GM12878 (cell line): Measurements from ENCODE around the gene PDE7B. TPM values are rescaled to one million over a fixed set of nuclear protein-coding genes. Genes with fewer than 3 reads are reported as not detected.

Experiments
- ATAC-seq: fragments of 200-7000 bp; cut with Tn5 transposase; 3 replicates; pipeline ENCODE4 v1.9.1; 2020; ENCODE audit warnings: mild to moderate bottlenecking, moderate library complexity
- BruUV-seq: library from RNA; stranded (reverse); fragments of 400-500 nt; replicated peaks from 2 replicates; lab custom pipeline; 2021; lab: Mats Ljungman, UMichigan
- CTCF ChIA-PET: fragments of 300-600 bp; sonication (Branson Sonifier 250); formaldehyde crosslinking; extraction: SDS; loops from one replicate; lab custom pipeline; 2021; ENCODE audit warnings: inconsistent platforms; lab: Yijun Ruan, JAX
- POLR2A ChIA-PET: fragments of 350-600 bp; formaldehyde crosslinking; extraction: SDS; loops from one replicate; lab custom pipeline; 2021; ENCODE audit warnings: inconsistent platforms; lab: Charles Lee
- RAD21 ChIA-PET: fragments of 300-600 bp; sonication (Branson Sonifier 250); formaldehyde crosslinking; loops from one replicate; lab custom pipeline; 2023; ENCODE audit warnings: antibody characterized with exemption; ENCODE audit not compliant: unreplicated experiment; lab: Charles Lee
- SMC1A ChIA-PET: fragments of 300-600 bp; sonication (Branson Sonifier 250); formaldehyde crosslinking; loops from one replicate; lab custom pipeline; 2023; ENCODE audit not compliant: unreplicated experiment, uncharacterized antibody; lab: Charles Lee
- DNase-seq: peaks from one replicate; pipeline ENCODE4 v3.0.0-alpha.2; 2011; ENCODE audit warnings: low read depth, low spot score
- FAIRE-seq: peaks from 3 replicates; lab custom pipeline; 2011; peaks lifted over from hg19 to GRCh38; lab: Jason Lieb, UNC
- H2AFZ ChIP-seq: 2 replicates; pipeline ENCODE4 v1.6.0; 2011; ENCODE audit warnings: low read depth, low read length, control low read depth; ENCODE audit not compliant: control insufficient read depth
- H3K27ac ChIP-seq: 2 replicates; pipeline ENCODE4 v1.5.1; 2011; ENCODE audit warnings: control low read depth; ENCODE audit not compliant: control insufficient read depth, insufficient read depth
- H3K27me3 ChIP-seq, 2 experiments: replicated peaks in 1 of 2; 2 replicates each; pipeline versions ENCODE4 v1.6.0 to v1.6.1; 2011; ENCODE audit warnings: low read length in 1 of 2; ENCODE audit not compliant: control insufficient read depth in 2 of 2, insufficient read depth in 2 of 2
- H3K36me3 ChIP-seq, 2 experiments: 2 replicates each; pipeline ENCODE4 v1.5.1; 2011; ENCODE audit warnings: low read length in 1 of 2; ENCODE audit not compliant: control insufficient read depth in 2 of 2, insufficient read depth in 2 of 2
- H3K4me1 ChIP-seq: 2 replicates; pipeline ENCODE4 v1.6.1; 2011; ENCODE audit warnings: mild to moderate bottlenecking, low read length, moderate library complexity, mixed read lengths; ENCODE audit not compliant: control insufficient read depth, insufficient read depth
- H3K4me2 ChIP-seq: 2 replicates; pipeline ENCODE4 v1.6.0; 2011; ENCODE audit warnings: control low read depth; ENCODE audit not compliant: control insufficient read depth, insufficient read depth
- H3K4me3 ChIP-seq: fragments of 200-600 bp; sonication (generic); 2 replicates; pipeline ENCODE4 v1.5.1; 2016
- H3K79me2 ChIP-seq: 2 replicates; pipeline ENCODE4 v1.6.0; 2011; ENCODE audit warnings: low read length; ENCODE audit not compliant: control insufficient read depth, insufficient read depth
- H3K9ac ChIP-seq: 2 replicates; pipeline ENCODE4 v1.8.0; 2011; ENCODE audit warnings: low read length, control low read depth, mixed read lengths; ENCODE audit not compliant: control insufficient read depth, insufficient read depth
- H3K9me3 ChIP-seq: replicated peaks from 3 replicates; pipeline ENCODE4 v1.5.1; 2011; ENCODE audit warnings: mild to moderate bottlenecking, low read length; ENCODE audit not compliant: control insufficient read depth, insufficient read depth
- H4K20me1 ChIP-seq: 2 replicates; pipeline ENCODE4 v1.6.0; 2011; ENCODE audit not compliant: control insufficient read depth, insufficient read depth
- CBFB ChIP-seq: IDR thresholded peaks from 2 replicates; pipeline ENCODE4 v1.6.1; 2016; ENCODE audit warnings: antibody characterized with exemption, low read depth
- CHD4 ChIP-seq: fragments of 200-600 bp; sonication (generic); IDR thresholded peaks from 2 replicates; pipeline ENCODE4 v1.6.1; 2016; ENCODE audit warnings: mild to moderate bottlenecking
- CREM ChIP-seq: IDR thresholded peaks from 2 replicates; pipeline ENCODE4 v1.6.1; 2014; ENCODE audit warnings: antibody characterized with exemption, low read depth
- ESRRA ChIP-seq: IDR thresholded peaks from 2 replicates; pipeline ENCODE4 v1.6.1; 2012; ENCODE audit warnings: mild to moderate bottlenecking, low read length, improper control_type of control experiment
- JUNB ChIP-seq: IDR thresholded peaks from 2 replicates; pipeline ENCODE4 v1.6.1; 2016; ENCODE audit warnings: antibody characterized with exemption, mild to moderate bottlenecking
- PKNOX1 ChIP-seq: fragments of 450-650 bp; IDR thresholded peaks from 2 replicates; pipeline ENCODE4 v1.6.1; 2016; ENCODE audit warnings: mild to moderate bottlenecking
- PML ChIP-seq: IDR thresholded peaks from 2 replicates; pipeline ENCODE4 v1.6.1; 2012; ENCODE audit warnings: low read length, inconsistent platforms
- RB1 ChIP-seq: fragments of 450-650 bp; formaldehyde crosslinking; IDR thresholded peaks from 2 replicates; pipeline ENCODE4 v1.6.1; 2017; ENCODE audit warnings: mild to moderate bottlenecking, borderline replicate concordance
- SIX5 ChIP-seq: IDR thresholded peaks from 2 replicates; pipeline ENCODE4 v1.6.1; 2011; ENCODE audit warnings: mild to moderate bottlenecking, low read depth, low read length, moderate library complexity; ENCODE audit not compliant: severe bottlenecking
- USF2 ChIP-seq: IDR thresholded peaks from 2 replicates; pipeline ENCODE4 v1.6.1; 2011; ENCODE audit warnings: low read depth, low read length, improper control_type of control experiment, borderline replicate concordance
- YY1 ChIP-seq: IDR thresholded peaks from 2 replicates; pipeline ENCODE4 v1.6.1; 2011; ENCODE audit warnings: low read depth, mild to moderate bottlenecking, low read length
- ZBTB4 ChIP-seq: fragments of 450-650 bp; formaldehyde crosslinking; IDR thresholded peaks from 2 replicates; pipeline ENCODE4 v1.4.0; 2022; ENCODE audit warnings: mild to moderate bottlenecking, moderate library complexity
- ZNF217 ChIP-seq: fragments of 450-650 bp; IDR thresholded peaks from 2 replicates; pipeline ENCODE4 v1.6.1; 2017; ENCODE audit warnings: antibody characterized with exemption, mild to moderate bottlenecking
- ZNF24 ChIP-seq: fragments of 450-650 bp; IDR thresholded peaks from 2 replicates; pipeline ENCODE4 v1.6.1; 2017; ENCODE audit warnings: antibody characterized with exemption, mild to moderate bottlenecking
- WGBS: methylation state at CpG from one replicate; pipeline ENCODE4 v1.1.6; 2016; ENCODE audit warnings: low lambda C conversion rate; ENCODE audit not compliant: insufficient replicate concordance, insufficient coverage; ENCODE audit errors: missing lambda C conversion rate; 5-methylcytosine and 5-hydroxymethylcytosine counted together
- in situ Hi-C: fragments of 300-500 bp; cut with MboI; formaldehyde crosslinking; loops from 9 replicates; pipeline ENCODE4 v1.14.3; 2018; ENCODE audit warnings: mixed read lengths
- intact Hi-C: fragments of 100-400 bp; cut with micrococcal nuclease; formaldehyde crosslinking; loops from one replicate; pipeline ENCODE4 v1.14.2; 2022; ENCODE audit not compliant: unreplicated experiment
- polyA plus RNA-seq, 11 experiments: library from polyadenylated mRNA; depleted of rRNA in 4 of 11; unstranded in 6 of 11; stranded (reverse) in 5 of 11; fragments of >200 nt; fragmentation: Nextera tagmentation in 4 of 11; fragmentation: Illumina TruSeq in 1 of 11; extraction: Ambion mirVana in 4 of 11; extraction: Trizol in 1 of 11; gene quantifications; 1 replicate in 1 of 11; 2 replicates in 10 of 11; pipeline versions ENCODE4 v1.2.1 to v1.2.3, GENCODE V29; 2011 to 2016; ENCODE audit warnings: inconsistent platforms in 2 of 11, missing spikeins in 2 of 11, low read depth in 1 of 11
- total RNA-seq, 4 experiments: library from RNA; depleted of rRNA in 3 of 4; stranded (reverse); fragments of >200 nt in 3 of 4; fragmentation: Illumina TruSeq in 1 of 4; extraction: Trizol in 1 of 4; gene quantifications; 2 replicates each; pipeline versions ENCODE4 v1.2.1 to v1.2.3, GENCODE V29; 2013 to 2021

The PDE7B gene
- total and polyA plus RNA-seq, 10 of the 15 experiments (the other 5 are each of a cell fraction or from before 2014, with no cell fraction given), result not detected

GRCh38 chr6:135962731-135963130 is 111.2 kb downstream of the PDE7B start (continued):
- no peak for TF ChIP-seq CBFB

GRCh38 chr6:135970750-135971149 is 119.2 kb downstream of the PDE7B start:
- Histone ChIP-seq H3K9ac (no peak overlapping the region), H3K4me2 (no peak overlapping the region), H3K4me1 (no peaks in the 10 kb centered on the region), H4K20me1 (no peaks in the 10 kb centered on the region), H3K27ac (no peak overlapping the region), H3K36me3 (no peaks in the 10 kb centered on the region), H3K9me3 (no peaks in the 10 kb centered on the region), H2AFZ (no peak overlapping the region), H3K79me2 (no peaks in the 10 kb centered on the region), H3K27me3 (no peaks in the 10 kb centered on the region), H3K4me3 (no peak overlapping the region)
- TF ChIP-seq JUNB, result no peak
- TF ChIP-seq CREM, result no peak
- TF ChIP-seq ZNF24, result no peak
- no peak for TF ChIP-seq CBFB
- TF ChIP-seq SIX5, result no peak
- TF ChIP-seq PKNOX1, result no peak
- TF ChIP-seq RB1, result no peak
- TF ChIP-seq YY1, result no peak
- no peak for TF ChIP-seq USF2
- no peak for TF ChIP-seq PML
- TF ChIP-seq ZNF217, result no peak
- no peak for TF ChIP-seq ZBTB4
- TF ChIP-seq CHD4, result no peak
- TF ChIP-seq ESRRA, result no peak
- ChIA-PET POLR2A (no interaction called here), CTCF (no interaction called here), RAD21 (no interaction called here), SMC1A (no interaction called here)
- BruUV-seq, result no TSS peak
- intact Hi-C loops (no loop called here), in situ Hi-C loops (no loop called here)
- FAIRE-seq, result no peak
- DNase-seq, result no peak
- ATAC-seq, result no peak
- 59% methylated on average over 7 of the region's 7 CpGs for WGBS
